BJ (cell line): ENCODE measurements around the gene SLC22A25. TPM values are rescaled to one million over a fixed set of nuclear protein-coding genes. Genes with fewer than 3 reads are reported as not detected.
"Not testable (repeated sequence)": the region's sequence is repeated elsewhere in the genome, so short reads cannot be mapped to it uniquely, and the experiment has no call there.

Experiments used
- CTCF ChIA-PET: fragments of 350-600 bp; formaldehyde crosslinking; extraction: SDS; loops from one replicate; lab custom pipeline; 2021; ENCODE audit warnings: antibody characterized with exemption, inconsistent platforms; lab: Yijun Ruan, JAX
- POLR2A ChIA-PET: fragments of 300-600 bp; sonication (Branson Sonifier 250); formaldehyde crosslinking; extraction: SDS; loops from one replicate; lab custom pipeline; 2021; ENCODE audit warnings: antibody characterized with exemption; lab: Charles Lee
- DNase-seq: peaks from one replicate; pipeline ENCODE4 v3.0.0-alpha.2; 2011; ENCODE audit warnings: low read depth
- H3K27me3 ChIP-seq: 2 replicates; pipeline ENCODE4 v1.6.0; 2011; ENCODE audit warnings: low read length; ENCODE audit not compliant: control insufficient read depth, insufficient read depth
- H3K36me3 ChIP-seq: 2 replicates; pipeline ENCODE4 v1.5.1; 2011; ENCODE audit warnings: low read length; ENCODE audit not compliant: control insufficient read depth, insufficient read depth
- H3K4me3 ChIP-seq: 2 replicates; pipeline ENCODE4 v1.5.1; 2011; ENCODE audit warnings: low read depth, mild to moderate bottlenecking, control low read depth, low read length
- CTCF ChIP-seq: IDR thresholded peaks from 2 replicates; pipeline ENCODE4 v1.5.1; 2011; ENCODE audit warnings: low read depth, mild to moderate bottlenecking, control low read depth, inconsistent platforms, low read length, moderate library complexity; ENCODE audit not compliant: insufficient read depth
- polyA plus RNA-seq: library from polyadenylated mRNA; depleted of rRNA; stranded (reverse); fragments of >200 nt; gene quantifications from 2 replicates; pipeline ENCODE4 v1.2.3, GENCODE V29; 2011

The SLC22A25 gene
- polyA plus RNA-seq, 1 experiment = not detected

GRCh38 chr11:63250162-63251050 is 7.0 kb upstream of the SLC22A25 start:
- Histone ChIP-seq H3K27me3 (no peaks in the 10 kb centered on the region), H3K4me3 (no peak overlapping the region), H3K36me3 (no peaks in the 10 kb centered on the region)
- CTCF ChIA-PET = no interaction called here
- DNase-seq = no peak
- POLR2A ChIA-PET = no interaction called here
- TF ChIP-seq CTCF = no peak

- DNase-seq = no peak
- Histone ChIP-seq H3K4me3 (no peak overlapping the region), H3K36me3 (no peaks in the 10 kb centered on the region), H3K27me3 (no peaks in the 10 kb centered on the region)
- CTCF ChIA-PET = no interaction called here
- no peak for TF ChIP-seq CTCF
- POLR2A ChIA-PET = no interaction called here
These were observed 5.6 kb upstream of the SLC22A25 start for GRCh38 chr11:63248966-63249365.

GRCh38 chr11:63247237-63248002 is 4.0 kb upstream of the SLC22A25 start:
- DNase-seq, POLR2A ChIA-PET, H3K27me3 ChIP-seq, H3K36me3 ChIP-seq, H3K4me3 ChIP-seq: not testable (repeated sequence)
- CTCF ChIA-PET = interaction anchor here (0.6 kb wide), 1 partner anchor 111 kb away, joined by 3 read pairs; no protein-coding TSS in a partner anchor

- no peaks in the 10 kb centered on the region for H3K27me3 ChIP-seq
- DNase-seq = no peak
- TF ChIP-seq CTCF = no peak
- ChIA-PET POLR2A (no interaction called here), CTCF (no interaction called here)
- no peak overlapping the region for H3K4me3 ChIP-seq
- H3K36me3 ChIP-seq = no peaks in the 10 kb centered on the region
These were observed 2.6 kb upstream of the SLC22A25 start for GRCh38 chr11:63246045-63246444.

- no peaks in the 10 kb centered on the region for H3K36me3 ChIP-seq
- H3K4me3 ChIP-seq = no peak overlapping the region
- H3K27me3 ChIP-seq = no peaks in the 10 kb centered on the region
- no peak for DNase-seq
- POLR2A ChIA-PET = no interaction called here
- CTCF ChIA-PET = no interaction called here
- TF ChIP-seq CTCF = no peak
These were observed 1.5 kb upstream of the SLC22A25 start for GRCh38 chr11:63244862-63245261.
